Stimulated activated CD8-positive, alpha-beta memory T cell treated with anti-CD3 and anti-CD28 coated beads, Interleukin-12 subunit alpha, Interleukin-12 subunit beta, amount 100 ng/mL, for 4 hours (primary cell): ENCODE results near the gene P2RY8.
"Not testable (repeated sequence)": the region's sequence is repeated elsewhere in the genome, so short reads cannot be mapped to it uniquely, and the experiment has no call there.

Source experiments
- DNase-seq: peaks from one replicate; pipeline ENCODE4 v3.0.0-alpha.2; 2020; ENCODE audit warnings: low read depth

Gene P2RY8

DNA sequence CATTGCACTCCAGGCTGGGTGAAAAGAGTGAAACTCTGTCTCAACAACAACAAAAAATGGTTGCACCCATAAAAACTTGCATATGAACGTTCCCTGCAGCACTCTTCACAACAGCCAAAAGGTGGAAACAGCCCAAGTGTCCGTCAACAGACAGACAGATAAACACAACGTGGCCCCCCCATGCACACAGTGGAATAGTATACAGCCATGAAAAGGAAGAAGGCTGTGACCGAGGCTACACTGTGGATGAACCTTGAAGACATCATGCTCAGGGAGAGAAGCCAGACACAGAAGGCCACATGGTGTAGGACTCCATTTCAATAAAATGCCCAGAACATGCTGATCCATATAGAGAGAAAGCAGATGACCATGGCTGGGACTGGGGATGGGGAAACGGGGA, 50.8 kb downstream of the P2RY8 start:
- DNase-seq = no peak

DNA sequence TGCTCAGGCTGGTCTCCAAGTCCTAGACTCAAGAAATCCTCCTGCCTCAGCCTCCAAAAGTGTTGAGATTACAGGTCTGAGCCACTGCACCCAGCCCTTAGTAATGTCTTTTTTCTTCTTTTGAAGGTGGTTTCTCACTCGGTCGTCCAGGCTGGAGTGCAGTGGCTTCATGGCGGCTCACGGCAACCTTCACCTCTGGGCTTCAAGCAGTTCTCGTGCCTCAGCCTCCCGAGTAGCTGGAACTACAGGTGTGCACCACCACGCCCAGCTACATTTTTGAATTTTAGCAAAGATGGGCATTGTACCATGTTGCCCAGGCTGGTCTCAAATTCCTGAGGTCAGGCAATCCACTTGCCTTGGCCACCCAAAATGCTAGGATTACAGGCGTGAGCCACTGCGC, 52.0 kb downstream of the P2RY8 start:
- no peak for DNase-seq

- DNase-seq = no peak
These were observed 52.4 kb downstream of the P2RY8 start for GRCh38 chrX:1484638-1485019.

DNA sequence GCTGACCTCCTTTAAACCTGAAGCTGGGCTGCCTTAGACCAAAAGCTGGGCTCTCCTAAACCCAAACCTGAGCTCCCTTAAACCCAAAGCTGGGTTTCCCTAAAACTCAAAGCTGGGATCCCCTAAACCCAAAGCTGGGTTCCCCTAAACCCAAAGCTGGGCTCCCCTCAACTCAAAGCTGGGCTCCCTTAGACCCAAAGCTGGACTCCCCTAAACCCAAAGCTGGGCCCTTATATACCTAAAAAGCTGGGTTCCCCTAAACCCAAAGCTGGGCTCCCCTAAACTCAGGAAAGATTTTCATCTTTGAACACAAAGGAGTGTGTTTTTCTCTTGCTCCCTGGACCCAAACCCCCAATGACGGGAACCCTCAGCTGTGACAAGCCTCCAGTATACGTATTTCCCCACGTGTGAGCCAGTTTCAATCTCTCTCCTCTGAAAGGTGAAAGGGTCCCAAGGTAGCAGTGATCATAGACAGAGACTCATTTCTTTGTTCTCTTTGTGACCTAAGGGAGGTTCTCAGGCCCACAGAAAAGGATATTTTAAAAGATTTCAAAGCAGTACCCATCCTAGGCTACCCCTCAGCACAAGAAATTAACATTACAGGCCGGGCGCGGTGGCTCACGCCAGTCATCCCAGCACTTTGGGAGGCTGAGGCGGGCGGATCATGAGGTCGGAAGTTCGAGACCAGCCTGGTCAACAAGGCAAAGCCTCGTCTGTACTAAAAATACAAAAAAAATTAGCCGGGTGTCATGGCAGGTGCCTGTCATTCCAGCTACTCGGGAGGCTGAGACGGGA, 52.9 kb downstream of the P2RY8 start:
- no peak for DNase-seq

- not testable (repeated sequence) for DNase-seq
These were observed 54.5 kb downstream of the P2RY8 start for GRCh38 chrX:1482530-1482928.

- peak; percentile 57 for DNase-seq
These were observed 55.1 kb downstream of the P2RY8 start for GRCh38 chrX:1481636-1482529.

DNA sequence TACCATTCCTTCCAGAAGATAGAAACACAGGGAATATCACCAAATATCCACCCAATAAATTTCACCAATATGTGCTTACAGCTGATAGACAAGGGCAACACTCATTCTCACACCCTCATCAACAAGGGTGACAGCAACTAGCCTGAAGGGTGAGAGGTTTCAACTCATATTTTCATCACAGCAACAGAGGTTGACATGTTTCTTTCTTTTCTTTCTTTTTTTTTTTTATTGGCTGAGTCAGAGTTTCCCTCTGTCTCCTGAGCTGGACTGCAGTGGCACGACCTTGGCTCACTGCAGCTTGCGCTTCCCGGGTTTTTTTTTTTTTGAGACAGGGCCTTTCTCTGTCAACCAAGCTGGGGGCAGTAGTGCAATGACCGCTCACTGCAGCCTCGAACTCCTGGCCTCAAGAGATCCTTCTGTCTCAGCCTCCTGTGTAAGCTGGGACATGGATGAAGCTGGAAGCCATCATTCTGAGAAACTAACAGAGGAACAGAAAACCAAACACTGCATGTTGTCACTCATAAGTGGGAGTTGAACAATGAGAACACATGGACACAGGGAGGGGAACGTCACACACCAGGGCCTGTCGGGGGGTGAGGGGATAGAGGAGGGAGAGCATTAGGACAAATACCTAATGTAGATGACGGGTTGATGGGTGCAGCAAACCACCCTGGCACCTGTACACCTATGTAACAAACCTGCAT, 56.8 kb downstream of the P2RY8 start:
- DNase-seq = no peak

DNA sequence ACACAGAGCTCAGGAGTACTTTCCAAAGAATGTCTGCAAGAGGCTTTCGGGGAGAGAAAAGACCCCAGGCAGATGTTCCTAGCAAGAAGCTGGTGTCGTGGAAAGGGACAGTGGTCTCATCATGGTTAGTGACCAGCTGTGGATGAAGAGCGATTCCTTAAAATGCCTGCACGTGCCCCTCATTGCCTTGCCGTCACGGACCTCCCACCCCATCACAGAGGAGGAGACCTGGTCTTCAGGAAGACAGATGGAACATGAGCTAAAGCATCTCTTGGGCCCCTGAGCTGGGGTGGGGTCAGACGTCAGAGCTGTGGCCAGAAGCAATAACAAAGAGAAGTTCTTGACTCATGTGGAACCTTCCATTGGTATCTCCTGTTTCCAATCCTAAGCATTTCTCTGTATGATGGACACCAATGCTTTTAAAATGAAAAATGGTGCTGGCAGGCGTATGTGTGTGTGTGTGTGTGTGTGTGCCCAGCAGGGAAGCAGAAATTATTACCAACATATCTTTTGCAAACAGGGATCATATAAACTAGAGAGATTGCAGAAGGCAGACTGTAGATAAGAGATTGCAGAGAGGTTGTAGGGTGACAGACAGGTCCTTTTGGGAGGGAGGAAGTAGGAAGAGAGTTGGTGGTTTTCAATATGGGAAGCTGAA, 59.1 kb downstream of the P2RY8 start:
- no peak for DNase-seq

DNA sequence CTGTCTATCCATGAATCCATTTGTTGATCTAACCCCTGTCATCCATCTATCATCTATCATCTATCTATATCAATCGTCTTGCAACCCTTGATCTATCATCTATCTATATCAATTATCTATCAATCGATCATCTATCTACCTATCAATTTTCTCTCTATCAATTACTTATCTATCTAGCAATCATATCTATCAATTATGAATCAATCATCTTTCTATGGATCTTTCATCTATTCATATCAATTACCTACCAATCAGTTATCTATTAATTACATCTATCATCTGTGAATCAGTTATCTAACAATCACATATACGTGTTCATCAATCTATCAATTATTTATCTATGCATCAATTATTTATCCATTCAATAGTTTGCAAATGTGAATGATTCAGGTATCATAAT, 59.8 kb downstream of the P2RY8 start:
- DNase-seq = no peak

DNA sequence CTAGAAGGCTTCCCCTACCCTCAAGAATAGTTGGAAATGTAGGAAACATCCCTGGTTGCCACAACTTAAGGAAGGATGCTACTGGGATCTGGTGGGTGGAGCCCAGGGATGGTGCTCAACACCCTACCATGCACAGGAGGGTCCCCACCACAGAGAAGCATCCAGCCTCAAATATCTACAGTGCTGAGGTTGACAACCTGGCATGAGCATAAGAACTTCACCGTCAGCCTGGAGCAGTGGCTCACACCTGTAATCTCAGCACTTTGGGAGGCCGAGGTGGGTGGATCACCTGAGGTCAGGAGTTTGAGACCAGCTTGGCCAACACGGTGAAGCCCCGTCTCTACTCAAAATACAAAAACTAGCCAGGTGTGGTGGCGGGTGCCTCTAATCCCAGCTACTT, 60.3 kb downstream of the P2RY8 start:
- DNase-seq = no peak

- DNase-seq = no peak
These were observed 61.1 kb downstream of the P2RY8 start for GRCh38 chrX:1475881-1476280.

GRCh38 chrX:1475481-1475880, 61.5 kb downstream of the P2RY8 start:
- no peak for DNase-seq

DNA sequence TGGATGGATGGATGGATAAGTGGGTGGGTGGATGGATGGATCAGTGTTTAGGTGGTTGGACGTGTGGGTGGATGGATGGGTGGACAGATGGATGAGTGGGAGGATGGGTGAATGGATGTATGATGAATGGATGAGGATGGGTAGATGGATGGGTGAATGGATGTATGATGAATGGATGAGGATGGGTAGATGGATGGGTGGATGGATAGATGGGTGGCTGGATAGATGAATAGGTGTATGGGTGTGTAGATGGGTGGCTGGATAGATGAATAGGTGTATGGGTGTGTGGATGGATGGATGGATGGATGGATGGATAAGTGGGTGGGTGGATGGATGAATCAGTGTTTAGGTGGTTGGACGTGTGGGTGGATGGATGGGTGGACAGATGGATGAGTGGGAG, 62.4 kb downstream of the P2RY8 start:
- DNase-seq = not testable (repeated sequence)

- DNase-seq = no peak
These were observed 64.0 kb downstream of the P2RY8 start for GRCh38 chrX:1472975-1473374.

- DNase-seq = peak; percentile 62
These were observed 68.7 kb downstream of the P2RY8 start for GRCh38 chrX:1468250-1468772.

GRCh38 chrX:1466971-1467561, 69.9 kb downstream of the P2RY8 start:
- no peak for DNase-seq

DNA sequence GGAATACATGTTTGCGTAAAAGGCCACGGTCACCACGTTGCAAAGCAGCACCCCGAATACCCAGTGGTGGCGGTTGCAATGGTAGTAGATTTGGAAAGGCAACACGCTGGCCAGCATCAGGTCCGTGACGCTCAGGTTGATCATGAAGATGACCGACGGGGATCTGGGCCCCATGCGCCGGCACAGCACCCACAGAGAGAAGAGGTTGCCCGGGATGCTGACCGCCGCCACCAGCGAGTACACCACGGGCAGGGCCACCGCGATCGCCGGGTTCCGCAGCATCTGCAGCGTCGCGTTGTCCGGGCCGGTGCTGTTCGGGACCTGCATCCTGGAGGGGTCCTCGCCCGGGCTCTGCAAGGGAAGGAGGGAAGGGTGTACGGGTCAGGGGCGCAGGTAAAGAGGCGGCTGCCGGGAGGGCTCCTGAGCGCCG, 70.7 kb downstream of the P2RY8 start:
- no peak for DNase-seq

GRCh38 chrX:1465286-1466231, 71.4 kb downstream of the P2RY8 start:
- DNase-seq = no peak

DNA sequence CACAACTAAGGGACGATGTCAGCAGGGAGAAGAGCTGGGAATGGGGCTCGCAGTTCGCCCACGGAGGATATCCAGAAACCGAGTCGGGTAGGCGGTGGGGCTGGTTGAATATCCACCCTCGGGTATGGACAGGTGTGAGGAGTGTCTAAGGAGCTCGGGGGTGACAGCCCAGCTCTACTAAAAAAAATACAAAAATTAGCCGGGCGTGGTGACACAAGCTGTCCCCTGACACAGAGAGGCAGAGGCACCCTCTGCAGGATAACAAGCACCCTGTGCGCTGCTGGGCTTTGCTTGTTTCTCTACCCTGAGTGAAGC, 72.1 kb downstream of the P2RY8 start:
- DNase-seq = no peak
